ENCODE measurements around the gene DUSP18.
"Not testable (repeated sequence)": the region's sequence is repeated elsewhere in the genome, so short reads cannot be mapped to it uniquely, and the experiment has no call there.

Gene DUSP18

GRCh38 chr22:30640839-30641430 is 26.7 kb downstream of the DUSP18 start:
- no peak for DNase-seq (ENCODE audit: low read depth in 2 of 2, low spot score in 1 of 2)

DNA sequence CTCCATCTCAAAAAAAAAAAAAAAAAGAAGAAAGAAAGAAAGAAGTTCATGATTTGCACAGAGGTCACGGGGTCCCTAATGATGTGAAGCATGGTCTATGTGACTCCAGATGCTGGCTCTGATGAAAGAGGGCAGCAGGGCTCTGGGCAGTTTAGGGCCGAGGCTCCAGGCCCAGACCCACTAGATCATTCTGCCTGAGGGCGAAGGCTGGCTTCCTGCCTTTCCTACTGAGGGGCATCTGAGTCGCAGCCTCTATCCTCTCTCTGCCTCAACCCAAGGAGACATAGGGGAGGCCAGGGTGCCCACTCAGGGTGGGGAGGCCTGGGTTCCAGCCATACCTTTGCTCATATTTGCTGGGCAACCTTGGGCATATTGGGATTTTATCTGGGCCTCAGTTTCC is 27.3 kb downstream of the DUSP18 start:
- no peak for DNase-seq (ENCODE audit: low read depth in 2 of 2, low spot score in 1 of 2)

GRCh38 chr22:30637701-30638114 is 30.0 kb downstream of the DUSP18 start:
- no peak for DNase-seq (ENCODE audit: low read depth in 2 of 2, low spot score in 1 of 2)

DNA sequence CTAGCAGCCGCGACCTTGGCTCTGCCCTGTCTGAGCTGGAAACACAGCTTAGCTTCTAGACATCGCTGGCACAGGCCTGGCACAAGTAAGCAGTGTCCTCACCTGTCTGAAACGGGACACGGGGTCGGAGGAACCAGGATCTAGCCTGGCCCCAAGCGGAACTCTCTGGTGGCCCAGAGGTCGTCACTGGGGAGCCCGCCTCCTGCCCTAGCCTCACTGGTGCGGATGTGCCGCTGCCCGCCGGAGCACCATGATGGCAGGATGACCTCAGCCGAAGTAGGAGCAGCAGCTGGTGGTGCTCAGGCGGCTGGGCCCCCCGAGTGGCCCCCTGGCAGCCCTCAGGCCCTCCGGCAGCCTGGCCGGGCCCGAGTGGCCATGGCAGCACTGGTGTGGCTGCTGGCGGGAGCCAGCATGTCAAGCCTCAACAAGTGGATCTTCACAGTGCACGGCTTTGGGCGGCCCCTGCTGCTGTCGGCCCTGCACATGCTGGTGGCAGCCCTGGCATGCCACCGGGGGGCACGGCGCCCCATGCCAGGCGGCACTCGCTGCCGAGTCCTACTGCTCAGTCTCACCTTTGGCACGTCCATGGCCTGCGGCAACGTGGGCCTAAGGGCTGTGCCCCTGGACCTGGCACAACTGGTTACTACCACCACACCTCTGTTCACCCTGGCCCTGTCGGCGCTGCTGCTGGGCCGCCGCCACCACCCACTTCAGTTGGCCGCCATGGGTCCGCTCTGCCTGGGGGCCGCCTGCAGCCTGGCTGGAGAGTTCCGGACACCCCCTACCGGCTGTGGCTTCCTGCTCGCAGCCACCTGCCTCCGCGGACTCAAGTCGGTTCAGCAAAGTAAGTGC is 31.2 kb downstream of the DUSP18 start:
- DNase-seq (ENCODE audit: low read depth in 2 of 2, low spot score in 1 of 2) = no peak

DNA sequence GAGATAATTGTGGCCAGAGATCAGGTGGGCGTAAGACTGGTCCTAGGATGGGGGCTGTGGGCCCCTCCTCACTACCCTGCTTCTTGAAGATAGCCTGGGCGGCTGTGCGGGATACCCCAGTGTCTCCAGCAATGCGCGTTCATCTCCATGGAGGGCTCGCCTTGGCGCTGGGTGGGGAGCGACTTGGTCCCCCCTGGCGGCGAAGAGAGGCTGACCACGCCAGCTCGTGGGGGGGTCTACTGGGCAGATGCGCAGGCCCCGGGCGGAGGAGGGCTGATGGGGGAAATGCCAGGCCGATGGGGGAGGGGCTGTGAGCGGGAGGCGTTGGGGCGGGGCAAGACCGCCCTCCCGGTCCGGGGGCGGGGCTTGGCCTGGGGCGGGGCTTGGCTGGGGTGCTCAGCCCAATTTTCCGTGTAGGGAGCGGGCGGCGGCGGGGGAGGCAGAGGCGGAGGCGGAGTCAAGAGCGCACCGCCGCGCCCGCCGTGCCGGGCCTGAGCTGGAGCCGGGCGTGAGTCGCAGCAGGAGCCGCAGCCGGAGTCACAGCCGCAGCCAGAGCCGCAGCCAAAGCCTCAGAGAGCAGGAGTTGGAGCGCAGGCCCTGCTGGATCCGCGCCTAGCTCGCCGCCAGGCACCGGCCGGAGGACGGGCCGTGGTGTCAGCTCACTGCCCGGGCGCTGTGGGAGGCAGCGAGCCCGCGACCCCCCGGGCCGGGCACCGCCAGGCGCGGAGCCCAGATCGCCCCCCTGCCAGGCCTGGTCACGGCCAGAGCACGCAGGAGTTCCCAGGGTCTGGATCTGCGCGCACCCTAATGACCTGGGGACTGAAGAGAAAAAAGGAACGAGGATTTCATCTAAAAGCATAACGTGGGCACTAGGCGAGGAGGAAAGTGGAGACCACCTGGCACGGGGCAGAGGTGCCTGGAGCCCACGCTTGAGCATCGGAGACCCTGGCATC is 32.1 kb downstream of the DUSP18 start, which contains the start of gene SLC35E4:
TSS of gene SLC35E4 (plus strand) at position 509 of the 953 bp plus-strand sequence. CDS start 670 bp downstream, outside the sequence.
- peak; percentile 93 to 97 for DNase-seq (ENCODE audit: low read depth in 2 of 2, low spot score in 1 of 2)

- peak; percentile 87 to 90 for DNase-seq (ENCODE audit: low read depth in 2 of 2, low spot score in 1 of 2)
Measured at GRCh38 chr22:30634471-30635233, 33.0 kb downstream of the DUSP18 start.

DNA sequence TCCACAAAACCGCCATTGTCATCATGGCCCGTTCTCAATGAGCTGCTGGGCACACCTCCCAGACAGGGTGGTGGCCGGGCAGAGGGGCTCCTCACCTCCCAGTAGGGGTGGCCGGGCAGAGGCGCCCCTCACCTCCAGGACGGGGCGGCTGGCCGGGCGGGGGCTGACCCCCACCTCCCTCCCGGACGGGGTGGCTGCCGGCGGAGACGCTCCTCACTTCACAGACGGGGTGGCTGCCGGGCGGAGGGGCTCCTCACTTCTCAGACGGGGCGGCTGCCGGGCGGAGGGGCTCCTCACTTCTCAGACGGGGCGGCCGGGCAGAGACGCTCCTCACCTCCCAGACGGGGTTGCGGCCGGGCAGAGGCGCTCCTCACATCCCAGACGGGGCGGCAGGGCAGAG is 36.2 kb downstream of the DUSP18 start:
- DNase-seq (ENCODE audit: low read depth in 2 of 2, low spot score in 1 of 2) = not testable (repeated sequence)

GRCh38 chr22:30628491-30628890 is 39.2 kb downstream of the DUSP18 start:
- no peak for DNase-seq (ENCODE audit: low read depth in 2 of 2, low spot score in 1 of 2)

DNA sequence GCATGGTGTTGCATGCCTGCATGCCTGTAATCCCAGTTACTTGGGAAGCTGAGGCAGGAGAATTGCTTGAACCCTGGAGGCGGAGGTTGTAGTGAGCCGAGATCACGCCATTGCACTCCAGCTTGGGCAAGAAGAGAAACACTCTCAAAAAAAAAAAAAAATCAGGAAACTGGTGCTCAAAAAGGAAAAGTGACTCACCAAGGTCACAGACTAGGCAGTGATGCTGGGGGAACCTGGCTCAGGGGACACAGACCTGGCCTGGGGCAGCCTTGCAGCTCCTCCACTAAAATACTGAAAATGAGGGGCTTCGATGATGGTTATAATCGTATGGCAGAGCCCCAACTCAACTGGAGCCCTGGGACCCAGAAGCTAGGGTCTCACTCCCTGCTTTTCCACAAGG is 40.2 kb downstream of the DUSP18 start:
- no peak for DNase-seq (ENCODE audit: low read depth in 2 of 2, low spot score in 1 of 2)

GRCh38 chr22:30626413-30626812 is 41.3 kb downstream of the DUSP18 start:
- DNase-seq (ENCODE audit: low read depth in 2 of 2, low spot score in 1 of 2) = no peak

DNA sequence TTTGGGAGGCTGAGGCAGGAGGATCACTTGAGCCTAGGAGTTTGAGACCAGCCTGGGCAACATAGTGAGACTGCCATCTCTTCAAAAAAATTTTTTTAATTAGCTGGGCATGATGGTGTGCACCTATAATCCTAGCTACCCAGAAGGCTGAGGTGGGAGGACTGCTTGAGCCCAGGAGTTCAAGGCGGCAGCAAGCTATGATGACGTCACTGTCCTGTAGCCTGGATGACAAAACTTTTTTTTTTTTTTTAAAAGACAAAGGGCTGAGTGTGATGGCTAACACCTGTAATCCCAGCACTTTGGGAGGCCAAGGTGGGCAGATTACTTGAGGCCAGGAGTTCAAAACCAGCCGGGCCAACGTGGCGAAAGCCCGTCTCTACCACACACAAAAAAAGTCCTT is 47.8 kb downstream of the DUSP18 start:
- DNase-seq (ENCODE audit: low read depth in 2 of 2, low spot score in 1 of 2) = not testable (repeated sequence)

DNA sequence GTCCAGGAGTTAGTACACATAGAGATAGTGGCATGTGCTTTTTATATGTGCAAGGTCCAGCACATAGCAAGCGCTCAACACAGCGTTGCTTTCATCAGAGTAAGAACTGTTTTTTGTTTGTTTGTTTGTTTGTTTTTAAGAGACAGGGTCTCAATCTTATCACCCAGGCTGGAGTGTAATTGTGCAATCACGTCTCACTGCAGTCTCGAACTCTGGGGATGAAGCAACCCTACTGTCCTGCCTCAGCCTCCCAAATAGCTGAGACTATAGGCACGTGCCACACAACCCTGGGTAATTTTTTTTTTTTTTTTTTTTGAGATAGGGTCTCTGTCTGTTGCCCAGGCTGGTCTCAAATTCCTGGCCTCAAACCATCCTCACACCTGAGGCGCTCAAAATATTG is 49.9 kb downstream of the DUSP18 start:
- no peak for DNase-seq (ENCODE audit: low read depth in 2 of 2, low spot score in 1 of 2)

DNA sequence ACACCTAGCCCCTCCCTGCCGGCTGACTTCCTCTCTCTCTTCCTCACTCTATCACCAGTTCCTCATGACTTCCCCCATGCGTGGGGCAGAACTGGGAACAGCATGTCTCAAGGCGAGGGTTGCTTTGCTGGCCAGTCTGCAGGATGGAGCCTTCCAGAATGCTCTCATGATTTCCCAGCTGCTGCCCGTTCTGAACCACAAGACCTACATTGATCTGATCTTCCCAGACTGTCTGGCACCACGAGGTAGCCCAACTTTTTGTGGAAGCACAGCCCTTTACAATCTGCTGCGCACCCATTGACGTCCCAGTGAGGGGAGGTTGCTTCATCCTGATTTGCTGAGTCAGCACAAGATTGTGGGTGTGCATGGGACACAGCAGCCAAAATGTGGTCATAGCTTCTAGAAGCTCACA is 52.1 kb downstream of the DUSP18 start:
- no peak for DNase-seq (ENCODE audit: low read depth in 2 of 2, low spot score in 1 of 2)

GRCh38 chr22:30614879-30615278 is 52.8 kb downstream of the DUSP18 start:
- no peak for DNase-seq (ENCODE audit: low read depth in 2 of 2, low spot score in 1 of 2)

DNA sequence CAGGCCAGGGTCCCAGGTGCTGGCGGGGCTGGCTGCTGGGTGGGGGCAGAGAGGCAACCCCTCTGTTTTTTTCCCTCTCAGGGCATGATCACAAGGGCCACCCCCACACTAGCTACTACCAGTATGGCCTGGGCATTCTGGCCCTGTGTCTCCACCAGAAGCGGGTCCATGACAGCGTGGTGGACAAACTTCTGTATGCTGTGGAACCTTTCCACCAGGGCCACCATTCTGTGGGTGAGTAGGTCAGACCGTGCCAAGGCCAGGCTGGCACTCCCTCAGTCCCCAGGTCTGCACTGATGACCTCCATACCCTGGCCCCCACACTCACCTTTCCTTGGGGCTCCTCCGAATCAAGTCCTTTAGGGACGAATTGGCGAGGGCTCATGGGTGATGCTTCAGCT is 53.4 kb downstream of the DUSP18 start:
- no peak for DNase-seq (ENCODE audit: low read depth in 2 of 2, low spot score in 1 of 2)

DNA sequence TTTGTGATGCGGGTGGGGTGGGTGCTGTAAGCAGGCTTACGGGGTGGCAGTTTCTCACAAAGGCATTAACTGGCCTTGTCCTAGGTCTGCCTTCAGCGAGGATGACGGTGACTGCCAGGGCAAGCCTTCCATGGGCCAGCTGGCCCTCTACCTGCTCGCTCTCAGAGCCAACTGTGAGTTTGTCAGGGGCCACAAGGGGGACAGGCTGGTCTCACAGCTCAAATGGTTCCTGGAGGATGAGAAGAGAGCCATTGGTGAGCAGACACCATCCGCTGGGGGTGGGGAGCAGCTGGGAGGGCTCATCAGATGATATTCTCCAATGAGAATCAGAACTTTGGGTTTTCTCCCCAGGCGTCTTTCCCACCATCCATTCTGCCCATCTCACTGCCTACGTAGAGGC is 54.9 kb downstream of the DUSP18 start:
- DNase-seq (ENCODE audit: low read depth in 2 of 2, low spot score in 1 of 2) = no peak
